Measurements from ENCODE around the gene ACMSD. TPM values are rescaled to one million over a fixed set of nuclear protein-coding genes. Genes with fewer than 3 reads are reported as not detected.

Gene ACMSD
- total RNA-seq, 4 donors from 2014 or later = not detected

- no peak overlapping the region for H3K4me3 ChIP-seq (ENCODE audit: low read depth, poor library complexity, severe bottlenecking)
- intact Hi-C loops (cut with DNase I; ENCODE audit: low total_unique reads) = no loop called here
- no peak for DNase-seq (ENCODE audit: low spot score in 2 of 2)
- TF ChIP-seq CTCF (IDR thresholded peaks at IDR 0.05) = no peak
- no peak for TF ChIP-seq POLR2A (IDR thresholded peaks at IDR 0.05)
Observed at GRCh38 chr2:134882773-134883172, 44.4 kb downstream of the ACMSD start.

- no peak for DNase-seq (ENCODE audit: low spot score in 2 of 2)
- intact Hi-C loops (cut with DNase I; ENCODE audit: low total_unique reads) = no loop called here
- WGBS, 2 donors = 79 to 87% methylated on average over 3 of the region's 3 CpGs
- H3K4me3 ChIP-seq (ENCODE audit: low read depth, poor library complexity, severe bottlenecking) = no peak overlapping the region
- TF ChIP-seq POLR2A (IDR thresholded peaks at IDR 0.05) (no peak), CTCF (IDR thresholded peaks at IDR 0.05) (no peak)
Observed at GRCh38 chr2:134883552-134884293, 45.3 kb downstream of the ACMSD start.

GRCh38 chr2:134884435-134884834 is 46.0 kb downstream of the ACMSD start:
- DNase-seq (ENCODE audit: low spot score in 2 of 2) = no peak
- no peak overlapping the region for H3K4me3 ChIP-seq (ENCODE audit: low read depth, poor library complexity, severe bottlenecking)
- TF ChIP-seq CTCF (IDR thresholded peaks at IDR 0.05) (no peak), POLR2A (IDR thresholded peaks at IDR 0.05) (no peak)
- intact Hi-C loops (cut with DNase I; ENCODE audit: low total_unique reads) = no loop called here

GRCh38 chr2:134892282-134893035 is 54.0 kb downstream of the ACMSD start:
- DNase-seq (ENCODE audit: low spot score in 2 of 2) = no peak
- TF ChIP-seq POLR2A (IDR thresholded peaks at IDR 0.05) (no peak), CTCF (IDR thresholded peaks at IDR 0.05) (no peak)
- intact Hi-C loops (cut with DNase I; ENCODE audit: low total_unique reads) = no loop called here
- 91 to 96% methylated on average over 1 of the region's 1 CpG for WGBS, 2 donors
- H3K4me3 ChIP-seq (ENCODE audit: low read depth, poor library complexity, severe bottlenecking) = no peak overlapping the region

- DNase-seq (ENCODE audit: low spot score in 2 of 2) = no peak
- TF ChIP-seq POLR2A (IDR thresholded peaks at IDR 0.05) (no peak), CTCF (IDR thresholded peaks at IDR 0.05) (no peak)
- intact Hi-C loops (cut with DNase I; ENCODE audit: low total_unique reads) = no loop called here
- no peak overlapping the region for H3K4me3 ChIP-seq (ENCODE audit: low read depth, poor library complexity, severe bottlenecking)
Observed at GRCh38 chr2:134897932-134898331, 59.5 kb downstream of the ACMSD start.

All from lower leg skin (tissue), 4 donors.